Stimulated activated CD8-positive, alpha-beta memory T cell treated with anti-CD3 and anti-CD28 coated beads, Interleukin-7, amount 100 ng/mL, for 1 hour (primary cell): ENCODE results near the gene ZNF688.
A peak's percentile ranks its signal among the peaks of the same experiment; 100 is the strongest.
"Not testable (repeated sequence)": the region's sequence is repeated elsewhere in the genome, so short reads cannot be mapped to it uniquely, and the experiment has no call there.

Source experiments
- DNase-seq, 2 donors: peaks; one replicate each; pipeline ENCODE4 v3.0.0-alpha.2; 2020; ENCODE audit warnings: low read depth in 2 of 2

ZNF688 gene

GRCh38 chr16:30557707-30557956 lies 13.9 kb downstream of the ZNF688 start:
- no peak for DNase-seq

GRCh38 chr16:30556125-30556473 lies 15.4 kb downstream of the ZNF688 start:
- no peak for DNase-seq

- DNase-seq = no peak
These were observed 16.0 kb downstream of the ZNF688 start for GRCh38 chr16:30555315-30556124.

- no peak for DNase-seq
These were observed 16.8 kb downstream of the ZNF688 start for GRCh38 chr16:30554557-30555314.

- DNase-seq = no peak
These were observed 18.1 kb downstream of the ZNF688 start for GRCh38 chr16:30553393-30553899.

- no peak for DNase-seq
These were observed 18.6 kb downstream of the ZNF688 start for GRCh38 chr16:30552956-30553355.

GRCh38 chr16:30551781-30552180 lies 19.7 kb downstream of the ZNF688 start:
- DNase-seq = no peak

- no peak for DNase-seq
These were observed 22.9 kb downstream of the ZNF688 start for GRCh38 chr16:30548416-30549253.

- no peak for DNase-seq
These were observed 25.4 kb downstream of the ZNF688 start for GRCh38 chr16:30546115-30546514.

GRCh38 chr16:30543067-30543466 lies 28.4 kb downstream of the ZNF688 start:
- no peak for DNase-seq

GRCh38 chr16:30541502-30542329 lies 29.8 kb downstream of the ZNF688 start:
- DNase-seq = no peak

- not testable (repeated sequence) for DNase-seq
These were observed 30.5 kb downstream of the ZNF688 start for GRCh38 chr16:30540916-30541464.

- not testable (repeated sequence) for DNase-seq
These were observed 31.5 kb downstream of the ZNF688 start for GRCh38 chr16:30539986-30540526.

- no peak for DNase-seq
These were observed 32.2 kb downstream of the ZNF688 start for GRCh38 chr16:30539000-30539964.

GRCh38 chr16:30536391-30537024 lies 35.0 kb downstream of the ZNF688 start:
- not testable (repeated sequence) for DNase-seq

- no peak for DNase-seq
These were observed 35.7 kb downstream of the ZNF688 start for GRCh38 chr16:30535777-30536190.

GRCh38 chr16:30535106-30535776 lies 36.3 kb downstream of the ZNF688 start:
- no peak for DNase-seq

GRCh38 chr16:30534368-30535105 lies 37.0 kb downstream of the ZNF688 start, which contains the start of gene ZNF747:
Gene ZNF747 (minus strand): TSS chr16:30534858. CDS start chr16:30534679, 179 bp downstream.
- DNase-seq = peak; percentile 81 to 84
